Large intestine (tissue), 3 donors: ENCODE results near the gene ALKBH7. TPM values are rescaled to one million over a fixed set of nuclear protein-coding genes. Genes with fewer than 3 reads are reported as not detected.
A peak's percentile ranks its signal among the peaks of the same experiment; 100 is the strongest.
"Not testable (repeated sequence)": the region's sequence is repeated elsewhere in the genome, so short reads cannot be mapped to it uniquely, and the experiment has no call there.

Source experiments
- DNase-seq, 2 donors: peaks; one replicate each; pipeline versions ENCODE4 v3.0.0 to v3.0.0-alpha.2; 2013
- H3K27ac ChIP-seq: one replicate; pipeline ENCODE4 v1.5.1; 2013; ENCODE audit warnings: low read length
- H3K27me3 ChIP-seq: 2 replicates; pipeline ENCODE4 v1.6.1; 2013; ENCODE audit warnings: low read length; ENCODE audit not compliant: control insufficient read depth, insufficient read depth
- H3K36me3 ChIP-seq: 2 replicates; pipeline ENCODE4 v1.6.1; 2013; ENCODE audit warnings: low read length; ENCODE audit not compliant: control insufficient read depth, insufficient read depth
- H3K4me1 ChIP-seq: one replicate; pipeline ENCODE4 v1.6.1; 2013; ENCODE audit warnings: low read length; ENCODE audit not compliant: control insufficient read depth, insufficient read depth
- H3K4me3 ChIP-seq: one replicate; pipeline ENCODE4 v1.5.1; 2013; ENCODE audit warnings: low read length
- H3K9me3 ChIP-seq: one replicate; pipeline ENCODE4 v1.6.1; 2013; ENCODE audit warnings: mild to moderate bottlenecking, low read depth, low read length, moderate library complexity; ENCODE audit not compliant: control insufficient read depth
- WGBS: methylation state at CpG from one replicate; pipeline ENCODE4 v1.1.5; 2013; ENCODE audit warnings: low lambda C conversion rate; ENCODE audit not compliant: insufficient coverage; 5-methylcytosine and 5-hydroxymethylcytosine counted together
- polyA plus RNA-seq: library from polyadenylated mRNA; unstranded; fragments of 120-200 nt; gene quantifications from one replicate; pipeline ENCODE4 v1.2.1, GENCODE V29; 2013

Gene ALKBH7
- polyA plus RNA-seq, 1 donor, result 97.9 TPM

DNA sequence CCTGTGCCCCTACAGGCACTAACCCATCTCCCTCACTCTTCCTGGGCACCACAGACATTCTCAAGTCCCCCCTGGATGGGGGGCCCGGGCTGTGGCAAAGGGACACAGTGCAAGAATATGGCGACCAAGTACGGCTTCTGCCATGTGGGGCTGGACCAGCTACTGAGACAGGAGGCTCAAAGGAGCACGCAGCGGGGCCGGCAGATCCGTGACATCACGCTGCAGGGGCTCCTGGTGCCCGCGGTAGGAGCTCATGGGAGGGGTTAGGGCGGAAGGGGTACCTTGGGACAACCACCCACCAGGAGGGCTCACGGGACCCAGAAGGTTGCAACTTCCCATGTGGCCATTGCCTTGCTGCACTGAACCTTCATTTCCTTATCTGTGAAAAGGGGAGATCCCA, 23.7 kb downstream of the ALKBH7 start:
- H3K4me1 ChIP-seq, result peaks cover 9% of the 10 kb centered on the region
- H3K27ac ChIP-seq, result no peak overlapping the region
- H3K9me3 ChIP-seq, result no peaks in the 10 kb centered on the region
- WGBS, result no CpG with 5 or more reads among the region's 12 CpGs
- H3K27me3 ChIP-seq, result no peaks in the 10 kb centered on the region
- no peak overlapping the region for H3K4me3 ChIP-seq
- no peak for DNase-seq
- peaks cover 5% of the 10 kb centered on the region for H3K36me3 ChIP-seq

DNA sequence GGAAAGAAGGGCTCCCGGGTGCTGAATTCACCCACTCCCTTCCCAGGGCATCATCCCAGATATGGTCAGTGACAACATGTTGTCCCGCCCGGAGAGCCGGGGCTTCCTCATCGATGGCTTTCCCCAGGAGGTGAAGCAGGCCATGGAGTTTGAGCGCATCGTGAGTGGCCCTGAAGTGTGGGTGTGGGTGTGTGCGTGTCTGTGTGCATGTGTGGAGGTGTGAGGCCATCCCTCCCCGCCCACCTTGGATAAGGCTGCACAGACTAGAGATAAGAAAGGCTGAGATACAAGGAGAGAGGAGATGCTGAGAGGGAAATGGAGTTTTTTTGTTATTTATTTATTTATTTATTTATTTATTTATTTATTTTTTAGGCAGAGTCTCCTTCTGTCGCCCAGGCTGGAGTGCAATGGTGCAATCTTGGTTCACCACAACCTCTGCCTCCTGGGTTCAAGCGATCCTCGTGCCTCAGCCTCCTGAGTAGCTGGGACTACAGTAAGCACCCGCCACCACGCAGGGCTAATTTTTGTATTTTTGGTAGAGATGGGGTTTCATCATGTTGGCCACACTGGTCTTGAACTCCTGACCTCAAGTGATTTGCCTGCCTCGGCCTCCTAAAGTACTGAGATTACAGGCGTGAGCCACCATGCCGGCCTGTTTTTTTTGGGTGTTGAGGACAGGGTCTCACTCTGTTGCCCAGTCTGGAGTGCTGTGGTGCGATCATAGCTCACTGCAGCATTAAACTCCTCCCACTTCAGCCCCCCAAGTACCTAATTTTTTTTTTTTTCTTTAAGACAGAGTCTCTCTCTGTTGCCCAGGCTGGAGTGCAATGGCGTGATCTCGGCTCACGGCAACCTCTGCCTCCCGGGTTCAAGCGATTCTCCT, 27.7 kb downstream of the ALKBH7 start:
- not testable (repeated sequence) for H3K36me3 ChIP-seq, DNase-seq, H3K9me3 ChIP-seq, H3K4me3 ChIP-seq, H3K27me3 ChIP-seq, H3K27ac ChIP-seq
- WGBS, result no CpG with 5 or more reads among the region's 23 CpGs
- H3K4me1 ChIP-seq, result peaks cover 25% of the 10 kb centered on the region

DNA sequence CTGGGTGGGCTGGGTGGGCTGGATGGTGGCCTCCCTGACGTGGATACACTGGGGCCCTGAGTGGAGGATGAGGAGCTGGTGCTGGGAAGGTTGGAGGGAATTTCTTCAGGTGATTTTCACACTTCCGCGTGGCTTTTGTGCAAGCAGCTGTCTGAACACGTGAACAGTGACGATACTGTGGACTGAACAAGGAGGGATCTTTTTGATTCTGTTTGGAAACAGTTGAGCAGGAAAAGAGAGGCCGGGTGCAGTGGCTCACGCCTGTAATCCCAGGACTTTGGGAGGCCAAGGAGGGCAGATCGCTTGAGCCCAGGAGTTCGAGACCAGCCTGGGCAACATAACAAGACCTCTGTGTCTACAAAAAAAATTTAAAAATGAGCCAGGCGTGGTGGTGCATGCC, 29.5 kb downstream of the ALKBH7 start:
- no peaks in the 10 kb centered on the region for H3K27me3 ChIP-seq
- H3K36me3 ChIP-seq, result no peaks in the 10 kb centered on the region
- no CpG with 5 or more reads among the region's 10 CpGs for WGBS
- peak overlapping the region; percentile 95 for H3K27ac ChIP-seq
- no peak for DNase-seq
- no peaks in the 10 kb centered on the region for H3K9me3 ChIP-seq
- H3K4me1 ChIP-seq, result peaks cover 25% of the 10 kb centered on the region
- H3K4me3 ChIP-seq, result peak overlapping the region; percentile 7

DNA sequence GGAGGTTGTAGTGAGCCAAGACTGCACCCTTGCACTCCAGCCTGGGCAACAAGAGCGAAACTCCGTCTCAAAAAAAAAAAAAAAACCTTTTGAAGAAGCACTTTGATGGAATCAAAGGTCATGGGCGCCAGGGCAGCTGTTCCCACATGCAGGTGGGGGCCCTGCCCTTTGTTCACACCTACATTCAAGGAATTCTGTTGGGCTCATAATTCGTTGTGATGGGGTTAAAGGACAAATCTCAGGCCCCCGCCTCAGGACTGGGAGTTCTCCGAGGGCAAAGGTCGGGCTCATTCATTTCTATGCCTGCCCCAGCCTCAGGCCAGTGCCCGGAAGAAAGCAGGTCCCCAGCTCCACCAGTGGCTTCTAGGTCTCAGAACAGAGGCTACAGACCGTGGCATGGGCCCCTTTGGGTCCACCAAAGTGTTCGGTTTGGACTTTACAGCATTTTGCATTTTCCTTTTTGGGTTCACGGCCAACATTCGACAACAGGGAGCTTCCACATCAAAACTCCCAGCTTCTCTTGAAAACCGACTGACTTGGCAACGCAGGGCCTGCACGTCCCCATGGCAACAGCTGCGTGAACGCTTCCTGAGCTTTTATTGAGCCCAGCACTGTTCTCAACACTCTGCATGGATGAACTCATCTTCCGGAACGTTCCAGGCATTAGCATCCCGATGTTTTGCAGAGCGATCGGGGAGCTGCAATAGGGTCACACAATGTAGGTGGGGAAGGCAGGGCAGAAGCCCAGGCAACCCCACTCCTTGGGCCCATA, 30.4 kb downstream of the ALKBH7 start:
- DNase-seq, result peak; percentile 94 to 98
- Histone ChIP-seq H3K36me3 (no peaks in the 10 kb centered on the region), H3K9me3 (no peaks in the 10 kb centered on the region), H3K4me1 (peaks cover 25% of the 10 kb centered on the region), H3K27ac (peak overlapping the region; percentile 95), H3K4me3 (peak overlapping the region; percentile 18), H3K27me3 (no peaks in the 10 kb centered on the region)
- no CpG with 5 or more reads among the region's 22 CpGs for WGBS

DNA sequence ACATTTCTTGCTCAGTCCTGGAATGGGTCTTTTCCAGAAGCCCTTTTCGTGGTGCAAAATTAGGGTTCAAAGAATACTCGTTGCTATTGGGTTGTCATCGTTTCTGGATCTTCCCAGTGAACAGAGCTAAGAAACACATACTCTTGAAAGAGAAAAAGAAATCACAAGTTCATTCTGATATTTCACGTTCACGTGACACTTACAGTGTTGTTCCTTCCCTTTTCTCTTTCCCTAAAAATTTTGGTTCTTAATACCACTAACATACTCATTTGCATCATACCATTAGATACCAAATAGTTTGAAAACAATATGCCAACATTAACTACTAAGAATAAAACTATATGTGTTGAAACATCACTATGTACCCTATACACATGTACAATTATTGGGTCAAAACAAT, 33.8 kb downstream of the ALKBH7 start:
- Histone ChIP-seq H3K4me1 (peaks cover 25% of the 10 kb centered on the region), H3K4me3 (no peak overlapping the region), H3K9me3 (no peaks in the 10 kb centered on the region), H3K27me3 (no peaks in the 10 kb centered on the region), H3K36me3 (no peaks in the 10 kb centered on the region), H3K27ac (no peak overlapping the region)
- no peak for DNase-seq
- WGBS, result 100% methylated on average over 1 of the region's 5 CpGs

DNA sequence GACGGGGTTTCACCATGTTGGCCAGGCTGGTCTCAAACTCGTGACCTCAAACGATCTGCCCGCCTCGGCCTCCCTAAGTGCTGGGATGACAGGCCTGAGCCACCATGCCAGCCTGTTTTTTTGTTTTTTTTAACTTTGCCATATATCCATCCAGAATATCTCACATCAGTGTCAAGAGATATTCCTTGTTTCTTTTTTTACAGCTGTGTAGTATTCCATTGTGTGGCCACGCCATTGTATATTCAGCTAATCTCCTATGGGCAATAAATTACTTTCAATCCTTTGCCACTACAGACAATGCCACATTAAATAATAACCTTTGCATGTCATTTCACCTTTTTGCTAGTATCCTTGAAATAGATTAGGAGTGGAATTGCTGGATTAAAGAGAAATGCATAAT, 36.8 kb downstream of the ALKBH7 start:
- no peak overlapping the region for H3K27ac ChIP-seq
- peaks cover 5% of the 10 kb centered on the region for H3K36me3 ChIP-seq
- DNase-seq, result no peak
- no peaks in the 10 kb centered on the region for H3K27me3 ChIP-seq
- H3K9me3 ChIP-seq, result no peaks in the 10 kb centered on the region
- 88% methylated on average over 5 of the region's 6 CpGs for WGBS
- H3K4me3 ChIP-seq, result no peak overlapping the region
- peaks cover 5% of the 10 kb centered on the region for H3K4me1 ChIP-seq

DNA sequence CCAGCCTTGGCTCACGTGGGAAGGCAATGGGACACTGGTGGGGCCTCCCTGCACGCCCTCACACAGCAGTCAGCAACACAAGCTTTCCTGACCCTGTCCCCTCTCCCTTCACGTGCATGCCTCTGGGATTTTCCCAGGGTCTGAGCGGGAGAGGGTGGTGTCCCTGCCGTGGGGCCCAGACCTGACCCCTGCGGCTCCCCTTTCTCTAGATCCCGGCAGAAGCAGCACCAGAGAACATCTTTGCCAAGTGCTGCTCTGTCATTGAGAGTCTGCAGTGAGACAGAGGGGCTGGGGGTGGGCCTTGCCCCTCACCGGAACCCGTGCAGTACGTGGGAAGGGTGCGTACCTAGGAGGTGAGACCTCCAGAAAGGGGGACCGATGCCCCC, 39.5 kb downstream of the ALKBH7 start:
- H3K27ac ChIP-seq, result peak overlapping the region; percentile 41
- H3K27me3 ChIP-seq, result no peaks in the 10 kb centered on the region
- peaks cover 3% of the 10 kb centered on the region for H3K4me1 ChIP-seq
- H3K4me3 ChIP-seq, result no peak overlapping the region
- peak in 1 of 2 donors; percentile 34 for DNase-seq
- H3K9me3 ChIP-seq, result peaks cover 5% of the 10 kb centered on the region
- H3K36me3 ChIP-seq, result peaks cover 31% of the 10 kb centered on the region
- no CpG with 5 or more reads among the region's 12 CpGs for WGBS

DNA sequence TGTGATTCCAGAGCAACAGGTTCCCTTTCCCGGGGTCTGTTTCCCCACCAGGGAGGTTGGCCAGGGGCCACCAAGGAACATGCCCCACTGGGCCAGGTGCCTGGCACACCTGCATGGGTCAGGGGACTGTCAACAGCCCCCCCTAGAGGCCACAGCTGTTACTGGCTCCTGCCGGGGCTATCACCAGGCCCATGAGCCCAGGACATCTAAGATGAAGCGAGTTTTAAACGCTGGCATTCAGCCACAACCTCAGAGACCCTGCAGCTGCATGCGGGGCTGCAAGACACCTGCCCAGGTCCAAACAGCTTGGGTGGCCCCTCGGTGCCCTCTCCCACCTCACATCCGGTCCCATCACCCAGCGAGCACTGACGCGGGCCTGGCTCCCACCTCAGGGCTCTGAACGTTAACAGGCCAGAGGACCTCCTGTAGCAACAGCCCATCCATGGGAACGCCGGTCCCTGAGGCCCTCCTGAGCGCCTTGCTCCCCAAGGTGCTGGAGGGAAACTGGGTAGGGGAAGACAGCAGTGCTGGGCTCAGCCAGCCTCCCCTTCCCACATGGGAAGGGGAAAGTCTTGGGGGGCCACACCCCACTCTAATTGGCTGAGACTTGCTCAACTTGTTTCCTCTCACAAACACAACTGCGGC, 40.0 kb downstream of the ALKBH7 start:
- Histone ChIP-seq H3K36me3 (peaks cover 36% of the 10 kb centered on the region), H3K9me3 (peaks cover 5% of the 10 kb centered on the region), H3K4me3 (no peak overlapping the region), H3K27me3 (no peaks in the 10 kb centered on the region), H3K27ac (peak overlapping the region; percentile 41), H3K4me1 (peaks cover 3% of the 10 kb centered on the region)
- DNase-seq, result peak; percentile 48 to 57
- no CpG with 5 or more reads among the region's 15 CpGs for WGBS

DNA sequence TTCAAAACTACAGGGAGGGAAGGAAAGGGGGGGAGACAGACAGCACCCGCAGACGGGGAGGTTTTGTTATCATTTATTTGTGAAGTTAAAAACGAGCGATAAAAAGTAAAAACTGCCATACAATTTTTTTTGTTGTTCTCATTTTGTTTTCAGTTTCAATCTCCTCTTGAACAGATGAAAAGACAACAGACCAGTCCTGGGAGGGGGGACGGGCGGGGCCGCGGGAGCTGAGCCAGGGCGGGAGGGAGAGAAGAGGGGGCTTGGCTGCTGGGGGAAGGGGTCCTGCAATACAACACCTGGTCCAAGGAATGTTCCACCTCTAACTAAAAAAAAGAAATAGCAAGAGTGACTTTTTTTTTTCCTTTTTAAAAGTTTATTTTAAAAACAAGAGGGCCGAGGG, 40.7 kb downstream of the ALKBH7 start:
- Histone ChIP-seq H3K4me3 (no peak overlapping the region), H3K4me1 (peaks cover 3% of the 10 kb centered on the region), H3K27me3 (no peaks in the 10 kb centered on the region), H3K9me3 (peaks cover 5% of the 10 kb centered on the region), H3K27ac (no peak overlapping the region), H3K36me3 (peaks cover 43% of the 10 kb centered on the region)
- 31% methylated on average over 5 of the region's 10 CpGs for WGBS
- DNase-seq, result no peak
